BLaER1 (cell line): Measurements from ENCODE around the gene SNAP23.

Experiments used
- H3K27ac ChIP-seq: shearing (Covaris generic); formaldehyde crosslinking; 2 replicates; pipeline ENCODE4 v1.8.1; 2022
- H3K27me3 ChIP-seq: shearing (Covaris generic); formaldehyde crosslinking; 2 replicates; pipeline ENCODE4 v1.8.1; 2022
- H3K36me3 ChIP-seq: shearing (Covaris generic); formaldehyde crosslinking; 2 replicates; pipeline ENCODE4 v1.8.1; 2022
- H3K4me1 ChIP-seq: shearing (Covaris generic); formaldehyde crosslinking; 2 replicates; pipeline ENCODE4 v1.8.1; 2022
- H3K4me2 ChIP-seq: shearing (Covaris generic); formaldehyde crosslinking; 2 replicates; pipeline ENCODE4 v1.8.1; 2022
- H3K4me3 ChIP-seq: shearing (Covaris generic); formaldehyde crosslinking; 2 replicates; pipeline ENCODE4 v1.8.1; 2022
- H3K9ac ChIP-seq: shearing (Covaris generic); formaldehyde crosslinking; 2 replicates; pipeline ENCODE4 v1.8.1; 2022
- H3K9me3 ChIP-seq: shearing (Covaris generic); formaldehyde crosslinking; 2 replicates; pipeline ENCODE4 v1.8.1; 2022
- H4K20me1 ChIP-seq: shearing (Covaris generic); formaldehyde crosslinking; 2 replicates; pipeline ENCODE4 v1.8.1; 2022
- Cebpa-rat ChIP-seq: shearing (Covaris generic); IDR thresholded peaks from 2 replicates; pipeline ENCODE4 v1.8.1; 2022

SNAP23 gene

DNA sequence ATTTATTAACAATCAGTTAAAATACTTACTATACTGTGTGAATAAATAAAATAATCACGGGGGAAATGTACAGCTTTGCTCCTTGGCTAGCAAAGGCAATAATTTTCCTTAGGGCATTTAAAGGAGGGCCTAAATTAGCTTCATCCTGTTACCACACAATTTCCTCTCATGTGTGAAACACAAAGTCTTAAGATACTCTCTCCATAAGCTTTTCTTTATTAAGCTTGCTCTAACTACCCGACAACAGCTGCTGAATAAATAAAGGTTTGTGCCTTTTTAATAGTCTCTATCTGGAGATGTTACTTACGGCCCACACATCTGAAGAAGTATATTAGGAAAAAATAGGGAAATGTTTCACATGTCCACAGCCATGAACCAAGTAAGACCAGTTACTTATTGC, 34.2 kb upstream of the SNAP23 start:
- Histone ChIP-seq H3K4me3 (no peak overlapping the region), H3K9ac (no peak overlapping the region), H3K36me3 (peaks cover 35% of the 10 kb centered on the region), H4K20me1 (no peaks in the 10 kb centered on the region), H3K27me3 (no peaks in the 10 kb centered on the region), H3K4me2 (peak overlapping the region; percentile 27), H3K27ac (no peak overlapping the region), H3K4me1 (peaks cover 34% of the 10 kb centered on the region), H3K9me3 (no peaks in the 10 kb centered on the region)
- no peak for TF ChIP-seq Cebpa-rat

DNA sequence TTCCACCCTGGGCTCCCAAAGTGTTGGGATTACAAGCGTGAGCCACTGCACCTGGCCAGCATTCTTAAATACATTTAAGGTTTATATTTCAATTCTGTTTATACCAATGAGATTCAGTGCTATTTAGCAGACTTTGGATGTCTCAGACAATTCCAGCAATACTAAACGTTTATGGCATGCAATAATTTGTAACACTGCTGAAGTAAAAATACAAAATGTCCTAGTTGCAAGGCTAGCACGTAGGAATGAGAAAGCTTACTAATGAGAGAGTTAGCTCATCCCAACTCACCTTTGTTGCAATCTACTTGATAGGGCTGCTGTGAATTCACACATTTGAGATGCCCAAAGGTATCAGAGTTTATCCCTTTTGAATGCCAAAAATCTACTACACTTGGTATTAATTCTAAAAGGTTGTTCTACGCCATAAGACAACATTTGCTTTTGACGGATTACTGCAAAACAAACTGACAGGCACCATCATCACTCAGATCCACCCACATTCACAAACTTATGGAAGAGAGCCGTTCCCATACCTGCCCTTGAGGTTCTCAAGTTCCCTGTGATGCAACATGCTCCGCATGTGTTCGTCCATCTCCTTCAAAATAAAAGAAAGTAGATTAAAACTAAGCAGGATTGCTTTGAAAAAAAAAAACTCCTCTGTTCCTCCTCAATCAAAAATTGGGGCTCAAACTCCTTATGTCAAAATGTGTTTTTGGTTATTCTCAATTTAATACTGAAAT, 29.7 kb upstream of the SNAP23 start:
- Histone ChIP-seq H3K27ac (no peak overlapping the region), H3K4me3 (no peak overlapping the region), H3K9me3 (no peaks in the 10 kb centered on the region), H3K4me1 (peaks cover 11% of the 10 kb centered on the region), H3K4me2 (no peak overlapping the region), H4K20me1 (no peaks in the 10 kb centered on the region), H3K9ac (no peak overlapping the region), H3K27me3 (no peaks in the 10 kb centered on the region), H3K36me3 (peaks cover 74% of the 10 kb centered on the region)
- no peak for TF ChIP-seq Cebpa-rat

DNA sequence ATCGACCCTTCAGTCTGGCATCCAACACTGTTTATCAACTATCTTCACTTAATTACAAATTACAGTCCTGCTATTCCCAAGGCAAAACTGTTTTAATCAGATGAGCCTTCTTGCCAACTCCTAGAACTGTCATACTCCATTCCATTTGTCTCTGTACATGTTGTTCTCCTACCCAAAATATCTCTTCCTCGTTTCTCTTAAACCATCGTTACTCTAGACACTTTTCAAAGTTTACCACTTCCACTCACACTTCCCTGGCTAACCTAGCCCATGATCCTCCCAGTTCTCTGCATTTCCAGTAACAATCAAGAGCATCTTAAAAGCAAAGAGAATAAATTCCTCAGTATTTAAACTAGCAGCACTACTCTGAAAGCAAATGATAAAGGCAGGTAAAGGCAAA, 24.4 kb upstream of the SNAP23 start:
- TF ChIP-seq Cebpa-rat = no peak
- no peak overlapping the region for H3K4me3 ChIP-seq
- no peaks in the 10 kb centered on the region for H3K9me3 ChIP-seq
- H3K27me3 ChIP-seq = no peaks in the 10 kb centered on the region
- no peaks in the 10 kb centered on the region for H3K4me1 ChIP-seq
- H4K20me1 ChIP-seq = peaks cover 43% of the 10 kb centered on the region
- no peak overlapping the region for H3K27ac ChIP-seq
- H3K9ac ChIP-seq = no peak overlapping the region
- no peak overlapping the region for H3K4me2 ChIP-seq
- H3K36me3 ChIP-seq = peaks cover 45% of the 10 kb centered on the region

DNA sequence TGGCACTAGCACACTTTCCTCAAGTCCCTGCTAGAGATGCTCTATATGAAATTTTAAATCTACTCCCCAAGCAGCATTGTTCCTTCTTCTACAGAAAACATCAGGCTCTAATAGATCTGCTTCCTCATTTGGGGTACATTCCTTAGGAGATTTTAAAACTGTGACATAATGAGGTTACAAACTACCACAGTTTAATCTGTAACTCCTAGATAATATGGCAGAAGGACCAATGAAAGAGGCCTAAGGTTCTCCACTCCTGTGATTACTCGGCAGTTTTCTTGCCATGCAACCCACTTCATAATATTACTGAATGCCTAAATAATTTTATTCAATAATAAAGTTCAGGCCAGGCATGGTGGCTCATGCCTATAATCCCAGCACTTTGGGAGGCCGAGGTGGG, 20.6 kb upstream of the SNAP23 start:
- Histone ChIP-seq H3K4me1 (no peaks in the 10 kb centered on the region), H3K27ac (no peak overlapping the region), H3K9ac (no peak overlapping the region), H3K27me3 (no peaks in the 10 kb centered on the region), H3K36me3 (peaks cover 13% of the 10 kb centered on the region), H3K4me2 (no peak overlapping the region), H4K20me1 (peaks cover 61% of the 10 kb centered on the region), H3K9me3 (no peaks in the 10 kb centered on the region), H3K4me3 (no peak overlapping the region)
- TF ChIP-seq Cebpa-rat = no peak

DNA sequence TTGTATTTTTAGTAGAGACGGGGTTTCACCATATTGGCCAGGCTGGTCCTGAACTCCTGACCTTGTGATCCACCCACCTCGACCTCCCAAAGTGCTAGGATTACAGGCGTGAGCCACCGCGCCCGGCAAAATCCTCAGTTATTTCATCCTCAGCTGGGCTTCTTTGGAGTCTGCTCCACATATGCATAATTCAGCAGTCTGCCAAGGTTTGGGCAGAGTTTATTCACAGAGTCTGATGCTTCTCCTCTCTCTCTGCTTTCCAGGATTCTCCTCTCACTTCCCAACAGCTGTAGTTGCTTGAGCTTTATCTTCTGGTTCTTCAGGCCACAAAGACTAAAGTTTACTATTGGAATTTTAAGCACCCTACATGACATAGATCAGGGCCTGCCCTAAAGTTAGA, 12.7 kb upstream of the SNAP23 start:
- Histone ChIP-seq H3K27ac (no peak overlapping the region), H3K4me2 (no peak overlapping the region), H3K9ac (no peak overlapping the region), H4K20me1 (peaks cover under 1% of the 10 kb centered on the region; the same call in 1 of the 2 replicates), H3K4me1 (no peaks in the 10 kb centered on the region), H3K36me3 (peaks cover 36% of the 10 kb centered on the region), H3K9me3 (peaks cover 18% of the 10 kb centered on the region), H3K27me3 (no peaks in the 10 kb centered on the region), H3K4me3 (no peak overlapping the region)
- TF ChIP-seq Cebpa-rat = no peak

DNA sequence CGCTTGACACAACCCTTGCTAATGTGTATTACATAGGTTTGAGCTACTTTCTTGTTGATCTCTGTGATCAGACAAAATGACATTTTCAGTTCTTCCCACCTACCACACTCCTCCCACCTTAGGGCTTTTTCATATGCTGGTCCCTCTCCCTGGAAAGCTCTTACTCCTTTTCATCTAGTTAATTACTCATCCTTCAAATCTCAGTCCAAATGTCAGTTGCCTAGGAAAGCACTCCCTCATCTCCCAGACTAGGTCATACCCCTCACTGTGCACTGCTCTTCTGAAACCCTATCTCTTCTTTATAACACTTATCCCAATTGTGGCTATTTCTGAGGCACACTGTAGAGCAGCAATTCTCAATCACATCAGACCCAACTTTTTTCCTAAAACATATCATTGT, 11.8 kb upstream of the SNAP23 start:
- H3K9ac ChIP-seq = no peak overlapping the region
- no peaks in the 10 kb centered on the region; the same call in 1 of the 2 replicates for H4K20me1 ChIP-seq
- no peak overlapping the region for H3K27ac ChIP-seq
- H3K4me3 ChIP-seq = no peak overlapping the region
- H3K27me3 ChIP-seq = no peaks in the 10 kb centered on the region
- no peak for TF ChIP-seq Cebpa-rat
- H3K4me1 ChIP-seq = peaks cover 4% of the 10 kb centered on the region; the same call in 1 of the 2 replicates
- H3K4me2 ChIP-seq = no peak overlapping the region
- peaks cover 18% of the 10 kb centered on the region for H3K9me3 ChIP-seq
- H3K36me3 ChIP-seq = peaks cover 36% of the 10 kb centered on the region

DNA sequence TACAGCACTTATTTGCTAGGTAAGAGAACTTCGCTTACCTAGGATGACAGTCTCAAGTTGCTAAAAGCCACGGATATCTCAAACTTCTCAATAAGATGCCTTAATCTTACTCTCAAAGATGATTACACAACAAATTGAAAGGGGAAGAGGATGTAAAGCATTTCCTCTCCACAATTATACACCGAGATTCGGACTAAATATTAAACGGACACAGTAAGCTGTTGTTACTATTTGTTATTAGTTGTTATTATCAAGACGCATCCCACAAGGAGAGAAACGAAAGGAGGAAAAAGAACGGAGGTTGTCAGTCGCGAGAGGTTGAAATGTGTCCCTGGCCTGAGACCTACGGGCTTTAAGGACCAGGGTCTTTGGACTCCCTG, 5.2 kb upstream of the SNAP23 start:
- Histone ChIP-seq H3K27me3 (no peaks in the 10 kb centered on the region), H3K4me1 (peaks cover 50% of the 10 kb centered on the region), H3K27ac (peak overlapping the region; percentile 95), H3K4me2 (peak overlapping the region; percentile 79), H3K36me3 (peaks cover 15% of the 10 kb centered on the region; the same call in 1 of the 2 replicates), H4K20me1 (no peaks in the 10 kb centered on the region), H3K9ac (peak overlapping the region; percentile 91), H3K4me3 (peak overlapping the region; percentile 88), H3K9me3 (no peaks in the 10 kb centered on the region)
- no peak for TF ChIP-seq Cebpa-rat

DNA sequence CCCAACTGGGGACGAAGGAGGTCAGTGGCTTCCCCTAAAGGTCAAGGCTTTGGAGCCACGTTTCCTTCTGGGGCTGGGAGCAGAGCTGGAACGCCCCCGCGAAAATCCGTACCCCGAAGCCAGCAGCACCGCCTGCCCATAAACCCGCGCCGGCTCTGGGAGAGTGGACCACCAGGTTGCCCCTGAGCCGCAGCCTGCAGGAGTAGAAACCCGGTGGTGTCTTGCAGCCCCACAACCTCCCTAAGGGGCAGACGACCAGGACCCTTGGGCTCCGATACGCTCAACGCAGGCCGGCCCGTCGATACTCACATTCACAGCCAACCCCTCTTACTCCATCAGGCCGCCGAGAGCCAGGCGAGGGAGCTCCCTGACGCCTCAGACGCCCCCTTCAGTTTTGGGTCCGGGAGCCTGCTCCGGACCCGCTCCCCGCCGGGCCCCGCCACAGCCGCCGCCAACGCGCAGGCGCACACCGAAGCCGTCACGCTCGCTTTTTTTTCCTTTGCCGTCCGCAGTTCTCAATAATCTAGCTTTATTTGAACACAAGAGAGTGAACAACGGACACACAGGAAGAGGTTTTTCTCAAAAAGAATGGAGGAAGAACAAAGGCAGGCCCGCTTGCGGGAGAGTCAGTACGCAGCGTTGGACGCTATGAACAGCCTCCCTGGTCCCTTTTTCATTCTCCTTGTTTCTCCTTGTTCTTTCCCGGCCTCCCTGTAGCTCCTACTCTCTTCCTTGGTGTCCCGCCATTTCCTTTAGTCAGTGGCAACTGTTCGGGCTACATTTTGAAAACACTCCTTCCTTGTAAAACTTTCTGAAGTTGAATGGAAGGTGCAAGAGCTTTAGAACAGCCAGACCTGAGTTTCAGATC, 4.5 kb upstream of the SNAP23 start, which contains the start of gene ZNF106:
Gene ZNF106 (minus strand): TSS at position 471 of the 868 bp plus-strand sequence. CDS start 18,852 bp downstream, outside the sequence.
- H3K4me1 ChIP-seq = peaks cover 51% of the 10 kb centered on the region
- H3K9ac ChIP-seq = peak within 1 kb of the TSS; percentile 91
- no peaks in the 10 kb centered on the region for H4K20me1 ChIP-seq
- H3K4me3 ChIP-seq = peak within 1 kb of the TSS; percentile 88
- H3K36me3 ChIP-seq = peaks cover 11% of the 10 kb centered on the region; the same call in 1 of the 2 replicates
- no peaks in the 10 kb centered on the region for H3K9me3 ChIP-seq
- H3K4me2 ChIP-seq = peak within 1 kb of the TSS; percentile 79
- H3K27me3 ChIP-seq = no peaks in the 10 kb centered on the region
- no peak for TF ChIP-seq Cebpa-rat
- H3K27ac ChIP-seq = peak within 1 kb of the TSS; percentile 95

DNA sequence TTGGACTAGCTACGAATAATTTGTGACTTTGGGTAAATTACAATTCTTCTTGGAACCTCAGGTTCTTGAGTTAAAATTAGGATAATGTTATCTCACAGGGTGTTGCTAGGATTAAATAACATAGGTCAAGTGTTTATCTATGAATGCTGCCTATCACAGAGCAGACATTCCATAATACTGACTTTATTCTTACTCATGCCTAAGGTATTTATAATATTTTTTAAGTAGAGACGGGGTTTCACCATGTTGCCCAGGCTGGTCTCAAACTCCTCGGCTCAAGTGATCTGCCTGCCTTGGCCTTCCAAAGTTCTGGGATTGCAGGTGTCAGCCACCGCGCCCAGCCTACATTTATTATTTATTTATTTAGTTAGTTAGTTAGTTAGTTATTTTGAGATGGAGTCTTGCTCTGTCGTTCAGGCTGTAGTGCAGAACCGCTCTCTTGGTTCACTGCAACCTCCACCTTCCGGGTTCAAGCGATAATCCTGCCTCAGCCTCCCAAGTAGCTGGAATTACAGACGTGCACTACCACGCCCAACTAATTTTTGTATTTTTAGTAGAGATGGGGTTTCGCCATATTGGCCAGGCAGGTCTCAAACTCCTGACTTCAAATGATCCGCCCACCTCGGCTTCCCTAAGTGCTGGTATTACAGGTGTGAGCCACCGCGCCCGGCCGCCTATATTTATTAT, 3.8 kb upstream of the SNAP23 start:
- H3K27ac ChIP-seq = peak overlapping the region; percentile 95
- no peak for TF ChIP-seq Cebpa-rat
- H4K20me1 ChIP-seq = no peaks in the 10 kb centered on the region
- H3K9me3 ChIP-seq = no peaks in the 10 kb centered on the region
- H3K4me3 ChIP-seq = peak overlapping the region; percentile 88
- H3K27me3 ChIP-seq = no peaks in the 10 kb centered on the region
- H3K9ac ChIP-seq = peak overlapping the region; percentile 91
- H3K4me2 ChIP-seq = peak overlapping the region; percentile 79
- H3K4me1 ChIP-seq = peaks cover 59% of the 10 kb centered on the region
- H3K36me3 ChIP-seq = peaks cover 6% of the 10 kb centered on the region; the same call in 1 of the 2 replicates
